Retinal pigment epithelial cell (primary cell): ENCODE data around the gene LIMS2.

Source experiments
- DNase-seq: peaks from one replicate; pipeline ENCODE4 v3.0.0-alpha.2; 2010; ENCODE audit warnings: low read depth
- H3K4me3 ChIP-seq: 2 replicates; pipeline ENCODE4 v1.5.1; 2011; ENCODE audit warnings: mild to moderate bottlenecking, low read length, control low read depth, moderate library complexity
- TF ChIP-seq, protein P1 (sequence below): conservative IDR thresholded peaks from 2 replicates; pipeline ENCODE4 v1.5.1; 2011; ENCODE audit warnings: low read depth, low read length, control low read depth, inconsistent platforms

LIMS2 gene

DNA sequence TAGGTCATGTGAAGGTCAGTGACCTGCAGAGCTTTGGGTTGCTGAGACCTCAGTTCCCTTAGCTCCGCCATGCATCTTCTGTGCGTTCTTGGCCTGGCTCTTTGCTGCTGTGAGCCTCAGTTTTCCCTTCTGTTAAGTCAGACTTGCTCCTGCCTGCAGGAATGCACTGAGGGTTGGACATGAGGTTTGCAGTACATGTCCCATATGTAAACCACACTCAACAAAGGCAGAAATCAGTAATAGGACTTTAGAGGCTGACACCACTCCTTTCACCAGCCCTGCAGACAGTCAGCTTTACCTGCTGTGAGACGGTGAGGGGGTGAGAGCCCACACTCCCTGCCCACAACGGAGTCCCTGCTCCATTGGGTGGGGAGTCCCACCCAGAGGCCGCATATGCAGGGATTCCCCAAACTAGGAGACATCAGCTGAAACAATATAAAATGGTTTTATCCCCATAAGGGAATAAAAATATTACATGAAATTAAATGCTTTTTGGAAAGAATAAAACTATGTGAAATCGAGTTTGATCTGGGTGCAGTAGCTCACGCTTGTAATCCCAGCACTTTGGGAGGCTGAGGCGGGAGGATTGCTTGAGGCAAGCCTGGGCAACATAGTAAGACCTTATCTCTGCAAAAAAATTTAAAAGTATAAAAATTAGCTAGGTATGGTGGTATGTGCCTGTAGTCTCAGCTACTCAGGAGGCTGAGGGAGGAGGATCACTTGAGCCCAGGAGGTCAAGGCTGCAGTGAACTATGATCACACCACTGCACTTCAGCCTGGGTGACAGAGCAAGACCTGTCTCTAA lies 84.7 kb downstream of the LIMS2 start:
- no peak for DNase-seq
- TF ChIP-seq, protein P1, sequence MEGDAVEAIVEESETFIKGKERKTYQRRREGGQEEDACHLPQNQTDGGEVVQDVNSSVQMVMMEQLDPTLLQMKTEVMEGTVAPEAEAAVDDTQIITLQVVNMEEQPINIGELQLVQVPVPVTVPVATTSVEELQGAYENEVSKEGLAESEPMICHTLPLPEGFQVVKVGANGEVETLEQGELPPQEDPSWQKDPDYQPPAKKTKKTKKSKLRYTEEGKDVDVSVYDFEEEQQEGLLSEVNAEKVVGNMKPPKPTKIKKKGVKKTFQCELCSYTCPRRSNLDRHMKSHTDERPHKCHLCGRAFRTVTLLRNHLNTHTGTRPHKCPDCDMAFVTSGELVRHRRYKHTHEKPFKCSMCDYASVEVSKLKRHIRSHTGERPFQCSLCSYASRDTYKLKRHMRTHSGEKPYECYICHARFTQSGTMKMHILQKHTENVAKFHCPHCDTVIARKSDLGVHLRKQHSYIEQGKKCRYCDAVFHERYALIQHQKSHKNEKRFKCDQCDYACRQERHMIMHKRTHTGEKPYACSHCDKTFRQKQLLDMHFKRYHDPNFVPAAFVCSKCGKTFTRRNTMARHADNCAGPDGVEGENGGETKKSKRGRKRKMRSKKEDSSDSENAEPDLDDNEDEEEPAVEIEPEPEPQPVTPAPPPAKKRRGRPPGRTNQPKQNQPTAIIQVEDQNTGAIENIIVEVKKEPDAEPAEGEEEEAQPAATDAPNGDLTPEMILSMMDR = no peak
- H3K4me3 ChIP-seq = no peak overlapping the region

DNA sequence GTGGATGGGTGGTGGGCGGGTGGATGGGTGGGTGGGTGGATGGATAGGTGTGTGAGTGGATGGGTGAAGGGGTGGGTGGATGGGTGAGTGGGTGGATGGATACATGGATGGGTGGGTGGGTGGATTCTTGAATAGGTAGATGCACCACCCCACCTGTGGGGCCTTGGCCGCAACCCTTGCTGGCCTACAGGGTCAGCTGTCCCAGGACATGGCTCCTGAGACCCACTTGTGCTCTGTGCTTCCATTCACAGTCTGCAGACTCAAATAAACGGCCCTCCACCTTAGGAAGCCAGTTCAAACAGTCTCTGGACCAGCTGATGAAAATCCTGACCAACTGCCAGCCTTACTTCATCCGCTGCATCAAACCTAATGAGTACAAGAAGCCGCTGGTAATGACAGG lies 85.5 kb downstream of the LIMS2 start:
- H3K4me3 ChIP-seq = no peak overlapping the region

DNA sequence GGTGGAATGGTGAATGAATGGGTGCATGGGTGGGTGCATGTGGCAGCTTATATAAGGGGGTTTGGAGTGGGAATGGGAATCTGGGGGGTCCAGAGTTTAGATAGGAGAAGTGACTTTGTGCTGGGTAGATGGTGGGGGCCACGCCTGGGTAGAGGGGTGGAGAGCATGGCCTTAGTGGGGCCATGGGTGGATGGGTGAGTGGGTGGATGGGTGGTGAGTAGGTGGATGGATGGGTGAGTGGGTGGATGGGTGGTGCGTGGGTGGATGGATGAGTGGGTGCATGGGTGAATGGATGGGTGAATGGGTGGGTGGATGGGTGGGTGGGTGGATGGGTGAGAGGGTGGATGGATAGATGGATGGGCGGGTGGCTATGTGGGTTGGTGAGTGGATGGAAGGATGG lies 86.0 kb downstream of the LIMS2 start:
- no peak for DNase-seq
- no peak overlapping the region for H3K4me3 ChIP-seq
- TF ChIP-seq, protein P1 = no peak

More for the DNA sequence above, 85.5 kb downstream of the LIMS2 start:
- TF ChIP-seq, protein P1 = no peak
- no peak for DNase-seq
